Melanocyte of skin (primary cell): Measurements from ENCODE around the gene CPN2. TPM values are rescaled to one million over a fixed set of nuclear protein-coding genes. Genes with fewer than 3 reads are reported as not detected.

Source experiments
- total RNA-seq, 2 donors: library from RNA; depleted of rRNA; stranded (reverse); fragments of >200 nt; gene quantifications; 2 replicates each; pipeline ENCODE4 v1.2.3, GENCODE V29; 2012

CPN2 gene, protein sequence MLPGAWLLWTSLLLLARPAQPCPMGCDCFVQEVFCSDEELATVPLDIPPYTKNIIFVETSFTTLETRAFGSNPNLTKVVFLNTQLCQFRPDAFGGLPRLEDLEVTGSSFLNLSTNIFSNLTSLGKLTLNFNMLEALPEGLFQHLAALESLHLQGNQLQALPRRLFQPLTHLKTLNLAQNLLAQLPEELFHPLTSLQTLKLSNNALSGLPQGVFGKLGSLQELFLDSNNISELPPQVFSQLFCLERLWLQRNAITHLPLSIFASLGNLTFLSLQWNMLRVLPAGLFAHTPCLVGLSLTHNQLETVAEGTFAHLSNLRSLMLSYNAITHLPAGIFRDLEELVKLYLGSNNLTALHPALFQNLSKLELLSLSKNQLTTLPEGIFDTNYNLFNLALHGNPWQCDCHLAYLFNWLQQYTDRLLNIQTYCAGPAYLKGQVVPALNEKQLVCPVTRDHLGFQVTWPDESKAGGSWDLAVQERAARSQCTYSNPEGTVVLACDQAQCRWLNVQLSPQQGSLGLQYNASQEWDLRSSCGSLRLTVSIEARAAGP
- total RNA-seq, result not detected

DNA sequence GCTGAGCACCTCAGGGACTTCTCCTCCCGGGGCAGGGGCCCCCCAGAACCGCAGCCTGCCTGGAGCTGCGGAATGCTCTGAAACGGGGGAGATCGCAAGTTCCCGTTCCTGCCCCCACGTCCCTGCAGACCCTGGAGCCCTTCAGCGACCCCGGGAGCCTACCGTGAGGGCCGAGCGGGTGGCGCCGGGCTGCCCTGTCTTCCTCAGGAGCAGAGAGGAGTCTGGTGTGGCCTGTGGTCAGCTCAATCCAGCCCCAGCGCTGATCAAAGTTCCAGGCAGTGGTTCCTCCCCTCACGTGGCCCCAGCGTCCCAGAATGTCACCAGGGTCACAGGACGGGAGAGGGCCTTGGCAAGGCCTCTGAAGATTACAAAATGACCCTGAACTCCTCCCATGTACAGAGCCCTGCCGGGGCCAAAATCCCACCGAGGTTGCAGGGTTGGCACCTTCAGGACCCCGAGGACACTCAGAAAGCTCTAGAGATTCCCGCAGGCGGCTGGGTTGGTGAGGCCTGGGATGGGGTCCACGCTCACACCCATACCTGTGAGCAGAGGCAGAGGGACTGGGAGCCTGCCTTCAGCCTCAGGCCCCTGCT is at the start of gene CPN2:
Gene CPN2, minus strand, starts transcription at position 249 of the 593 bp plus-strand sequence. CDS start 8,626 bp downstream, outside the sequence.

DNA sequence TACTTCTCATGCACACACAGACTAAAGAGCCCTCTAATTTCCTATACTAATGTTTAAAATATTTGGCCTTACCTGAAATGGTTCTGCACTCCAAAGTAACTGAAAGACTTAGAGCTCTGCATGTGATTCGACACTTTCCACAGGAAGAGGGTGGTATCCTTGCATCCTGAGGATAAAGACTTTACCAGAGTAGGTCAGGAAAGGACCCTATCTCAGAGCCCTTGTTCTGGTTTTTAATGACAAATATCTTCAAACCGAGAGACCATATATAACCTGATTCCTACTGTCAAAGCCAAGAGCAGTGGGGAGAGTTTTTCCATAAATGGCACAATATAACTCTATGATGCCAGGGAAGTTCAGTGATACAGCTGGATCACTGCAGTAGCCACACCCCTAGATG is 48.0 kb upstream of the CPN2 start, which contains the start of gene GP5:
Gene GP5, minus strand, starts transcription at position 101 of the 400 bp plus-strand sequence. CDS start 984 bp downstream, outside the sequence.

DNA sequence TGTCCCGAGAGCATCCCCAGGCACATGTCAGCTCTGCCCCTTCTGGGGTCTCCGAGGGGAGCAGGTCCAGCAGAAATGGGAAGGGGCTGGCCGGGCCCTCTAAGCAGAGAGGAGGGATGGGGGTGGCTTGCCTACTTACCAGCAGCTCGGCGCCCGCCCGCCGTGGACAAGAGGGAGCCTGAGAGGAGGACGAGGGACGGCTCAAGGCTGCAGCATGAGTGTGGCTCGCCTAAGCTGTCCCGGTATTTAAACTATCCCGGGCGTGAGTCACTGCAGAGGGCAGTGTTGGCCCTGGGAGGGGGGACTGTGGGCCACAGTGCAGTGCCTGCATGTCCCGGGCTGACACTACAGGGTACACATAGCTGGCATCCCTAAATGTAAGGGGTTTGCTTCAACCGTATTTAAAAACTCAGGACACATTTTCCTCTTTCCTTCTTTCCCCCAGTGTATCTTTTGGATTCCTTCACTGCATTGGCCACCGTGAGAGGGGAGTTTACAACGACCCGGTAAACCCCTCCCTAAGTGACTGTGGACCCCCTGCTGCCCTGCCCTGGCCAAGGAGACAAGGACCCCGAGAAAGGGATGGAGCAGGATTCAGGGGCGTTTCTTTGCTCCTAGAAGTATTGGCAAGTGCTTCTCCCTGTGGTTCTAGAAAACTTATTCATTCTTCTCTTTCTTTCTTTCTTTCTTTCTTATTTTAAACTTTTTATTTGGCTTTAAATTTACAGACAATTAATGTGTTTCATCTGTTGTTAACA is 18.6 kb upstream of the CPN2 start, which contains the start of gene LRRC15:
Gene LRRC15, minus strand, starts transcription at position 222 of the 758 bp plus-strand sequence. CDS start 8,700 bp downstream, outside the sequence.

Other genes with a start within 250 kb of the CPN2 start
- 10 to 100 TPM in 1 of 2 donors, 1 to 10 TPM in 1; 2.4 to 27.0 TPM for gene HES1, start 215.2 kb downstream of the CPN2 start, total RNA-seq
- under 1 TPM in 1 of 2 donors, not detected in 1; under 0.01 TPM for gene LRRC15, start 18.4 kb upstream of the CPN2 start, total RNA-seq
- gene GP5, start 47.9 kb upstream of the CPN2 start, total RNA-seq, result under 1 TPM; under 0.01 to 0.33 TPM
- gene ATP13A3, start 135.7 kb upstream of the CPN2 start, total RNA-seq, result 10 to 100 TPM; 71.9 to 89.6 TPM